Mesothelial cell of epicardium (in vitro differentiated cells): ENCODE measurements around the gene KLK3. TPM values are rescaled to one million over a fixed set of nuclear protein-coding genes. Genes with fewer than 3 reads are reported as not detected.
"Not testable (repeated sequence)": the region's sequence is repeated elsewhere in the genome, so short reads cannot be mapped to it uniquely, and the experiment has no call there.

Experiments
- DNase-seq, 2 experiments: peaks; one replicate each; pipeline ENCODE4 v3.0.0; 2021; ENCODE audit warnings: low spot score in 2 of 2; ENCODE audit not compliant: unreplicated experiment in 2 of 2
- H3K27ac Mint-ChIP-seq: 2 replicates; pipeline ENCODE4 v1.8.0; 2021; ENCODE audit warnings: mixed read lengths
- H3K27me3 Mint-ChIP-seq: 2 replicates; pipeline ENCODE4 v1.8.0; 2021; ENCODE audit warnings: low read depth, mixed read lengths
- H3K36me3 Mint-ChIP-seq: 2 replicates; pipeline ENCODE4 v1.8.0; 2021; ENCODE audit warnings: mixed read lengths
- H3K4me1 Mint-ChIP-seq: 2 replicates; pipeline ENCODE4 v1.8.0; 2021; ENCODE audit warnings: mixed read lengths
- H3K4me3 Mint-ChIP-seq: 2 replicates; pipeline ENCODE4 v1.8.0; 2021; ENCODE audit warnings: mild to moderate bottlenecking, moderate library complexity, mixed read lengths
- H3K9me3 Mint-ChIP-seq: 2 replicates; pipeline ENCODE4 v1.8.0; 2021; ENCODE audit warnings: mixed read lengths
- CTCF ChIP-seq: fragments of 200-600 bp; sonication (generic); IDR thresholded peaks from one replicate; pipeline ENCODE4 v1.5.0; 2021; ENCODE audit warnings: antibody characterized with exemption; ENCODE audit not compliant: unreplicated experiment
- total RNA-seq: library from RNA; stranded (reverse); gene quantifications from 3 replicates; pipeline ENCODE4 v1.2.1, GENCODE V29; 2021

KLK3 gene
- total RNA-seq, 1 donor from 2014 or later, result not detected

- TF ChIP-seq CTCF, result no peak
- H3K4me3 Mint-ChIP-seq, result no peak overlapping the region
- no peak for DNase-seq
- H3K27me3 Mint-ChIP-seq, result peaks cover 75% of the 10 kb centered on the region
- H3K27ac Mint-ChIP-seq, result no peak overlapping the region
- no peaks in the 10 kb centered on the region for H3K4me1 Mint-ChIP-seq
- H3K36me3 Mint-ChIP-seq, result no peaks in the 10 kb centered on the region
- H3K9me3 Mint-ChIP-seq, result no peaks in the 10 kb centered on the region
Observed at GRCh38 chr19:50890422-50891252, 35.9 kb downstream of the KLK3 start.

- no peak for TF ChIP-seq CTCF
- no peaks in the 10 kb centered on the region for H3K4me1 Mint-ChIP-seq
- H3K27me3 Mint-ChIP-seq, result peaks cover 73% of the 10 kb centered on the region
- H3K4me3 Mint-ChIP-seq, result no peak overlapping the region
- DNase-seq, result no peak
- no peaks in the 10 kb centered on the region for H3K9me3 Mint-ChIP-seq
- H3K36me3 Mint-ChIP-seq, result no peaks in the 10 kb centered on the region
- no peak overlapping the region for H3K27ac Mint-ChIP-seq
Observed at GRCh38 chr19:50891253-50891625, 36.5 kb downstream of the KLK3 start.

GRCh38 chr19:50893047-50893736, 38.5 kb downstream of the KLK3 start:
- DNase-seq, result no peak
- no peaks in the 10 kb centered on the region for H3K9me3 Mint-ChIP-seq
- TF ChIP-seq CTCF, result no peak
- no peak overlapping the region for H3K4me3 Mint-ChIP-seq
- no peak overlapping the region for H3K27ac Mint-ChIP-seq
- peaks cover 67% of the 10 kb centered on the region for H3K27me3 Mint-ChIP-seq
- no peaks in the 10 kb centered on the region for H3K4me1 Mint-ChIP-seq
- no peaks in the 10 kb centered on the region for H3K36me3 Mint-ChIP-seq

- H3K27me3 Mint-ChIP-seq, result peaks cover 68% of the 10 kb centered on the region
- H3K4me3 Mint-ChIP-seq, result no peak overlapping the region
- H3K27ac Mint-ChIP-seq, result no peak overlapping the region
- H3K36me3 Mint-ChIP-seq, result no peaks in the 10 kb centered on the region
- DNase-seq, result no peak
- no peaks in the 10 kb centered on the region for H3K4me1 Mint-ChIP-seq
- no peak for TF ChIP-seq CTCF
- no peaks in the 10 kb centered on the region for H3K9me3 Mint-ChIP-seq
Observed at GRCh38 chr19:50894478-50895356, 40.0 kb downstream of the KLK3 start.

- H3K4me1 Mint-ChIP-seq, H3K27ac Mint-ChIP-seq, H3K9me3 Mint-ChIP-seq, DNase-seq, H3K36me3 Mint-ChIP-seq, H3K4me3 Mint-ChIP-seq: not testable (repeated sequence)
- H3K27me3 Mint-ChIP-seq, result peaks cover 63% of the 10 kb centered on the region
Observed at GRCh38 chr19:50896089-50896590, 41.4 kb downstream of the KLK3 start.
